ENCODE data around the gene MRPL50. TPM values are rescaled to one million over a fixed set of nuclear protein-coding genes. Genes with fewer than 3 reads are reported as not detected.

MRPL50 gene
- total and polyA plus RNA-seq, 2 donors (not counting 1 experiment from before 2014, with no cell fraction given) = 4.0 to 18.0 TPM

GRCh38 chr9:101354143-101354764 is 44.2 kb downstream of the MRPL50 start:
- H3K27me3 Mint-ChIP-seq = peaks cover 9% of the 10 kb centered on the region
- no peaks in the 10 kb centered on the region for H3K4me1 Mint-ChIP-seq
- 100% methylated on average over 3 of the region's 5 CpGs for WGBS (ENCODE audit: insufficient coverage)
- Histone ChIP-seq H3K4me2 (replicated peaks; ENCODE audit: low read depth, low read length, poor library complexity, severe bottlenecking) (no peak overlapping the region), H3K36me3 (replicated peaks in 1 of 2; ENCODE audit: control extremely low read depth in 1 of 2, control insufficient read depth in 1 of 2, extremely low read depth in 1 of 2, insufficient read depth in 2 of 2, low read length in 1 of 2) (no peaks in the 10 kb centered on the region), H3K79me2 (ENCODE audit: control insufficient read depth, insufficient read depth, low read length) (no peaks in the 10 kb centered on the region), H2AFZ (ENCODE audit: insufficient read depth, low read depth, low read length, poor library complexity, severe bottlenecking) (no peak overlapping the region), H3K4me3 (ENCODE audit: control extremely low read depth in 1 of 5, extremely low read depth in 1 of 5, insufficient read depth in 1 of 5, low read depth in 2 of 5, low read length in 4 of 5) (no peak overlapping the region), H3K4me1 (ENCODE audit: control insufficient read depth in 2 of 2, insufficient read depth in 2 of 2, low read length in 2 of 2) (no peaks in the 10 kb centered on the region), H4K20me1 (ENCODE audit: control insufficient read depth, insufficient read depth, low read length, poor library complexity, severe bottlenecking) (no peaks in the 10 kb centered on the region), H3K27ac (ENCODE audit: low read length in 2 of 2) (no peak overlapping the region), H3K27me3 (replicated peaks in 1 of 4; ENCODE audit: control extremely low read depth in 1 of 4, control insufficient read depth in 3 of 4, insufficient read depth in 4 of 4, low read length in 3 of 4) (peaks cover 0 to 4% (median 0%) of the 10 kb centered on the region in 4 experiments), H3K9me3 (ENCODE audit: control extremely low read depth in 1 of 3, control insufficient read depth in 2 of 3, insufficient read depth in 1 of 3, low read length in 2 of 3) (peaks cover 0 to 2% (median 0%) of the 10 kb centered on the region in 3 donors), H3K9ac (ENCODE audit: low read length) (no peak overlapping the region)
- intact Hi-C loops (cut with micrococcal nuclease) = no loop called here
- no peak overlapping the region for H3K4me3 Mint-ChIP-seq
- no peak overlapping the region for H3K27ac Mint-ChIP-seq
- no peak for DNase-seq
- ATAC-seq (ENCODE audit: low read depth) = no peak
- CTCF ChIA-PET = no interaction called here
- H3K9me3 Mint-ChIP-seq (ENCODE audit: insufficient read depth) = peaks cover under 1% of the 10 kb centered on the region
- POLR2A ChIA-PET = no interaction called here
- no peak for TF ChIP-seq CTCF (IDR thresholded peaks at IDR 0.05)
- TF ChIP-seq EZH2 (IDR thresholded peaks at IDR 0.05; ENCODE audit: borderline replicate concordance, insufficient read depth, low read depth, low read length, poor library complexity, severe bottlenecking) = no peak

GRCh38 chr9:101353683-101354082 is 44.7 kb downstream of the MRPL50 start:
- H3K27ac ChIP-seq (ENCODE audit: low read length in 2 of 2) = no peak overlapping the region
- ChIA-PET POLR2A (no interaction called here), CTCF (no interaction called here)
- no peaks in the 10 kb centered on the region for H3K4me1 ChIP-seq (ENCODE audit: control insufficient read depth in 2 of 2, insufficient read depth in 2 of 2, low read length in 2 of 2)
- H3K36me3 ChIP-seq (replicated peaks in 1 of 2; ENCODE audit: control extremely low read depth in 1 of 2, control insufficient read depth in 1 of 2, extremely low read depth in 1 of 2, insufficient read depth in 2 of 2, low read length in 1 of 2) = no peaks in the 10 kb centered on the region
- TF ChIP-seq EZH2 (IDR thresholded peaks at IDR 0.05; ENCODE audit: borderline replicate concordance, insufficient read depth, low read depth, low read length, poor library complexity, severe bottlenecking) (no peak), CTCF (IDR thresholded peaks at IDR 0.05) (no peak)
- Mint-ChIP-seq H3K9me3 (ENCODE audit: insufficient read depth) (peaks cover 5% of the 10 kb centered on the region), H3K27me3 (peaks cover 14% of the 10 kb centered on the region), H3K4me3 (no peak overlapping the region), H3K4me1 (no peaks in the 10 kb centered on the region), H3K27ac (no peak overlapping the region)
- H3K79me2 ChIP-seq (ENCODE audit: control insufficient read depth, insufficient read depth, low read length) = no peaks in the 10 kb centered on the region
- peaks cover 0 to 4% (median 0%) of the 10 kb centered on the region in 4 experiments for H3K27me3 ChIP-seq (replicated peaks in 1 of 4; ENCODE audit: control extremely low read depth in 1 of 4, control insufficient read depth in 3 of 4, insufficient read depth in 4 of 4, low read length in 3 of 4)
- H3K4me3 ChIP-seq (ENCODE audit: control extremely low read depth in 1 of 5, extremely low read depth in 1 of 5, insufficient read depth in 1 of 5, low read depth in 2 of 5, low read length in 4 of 5) = no peak overlapping the region
- H3K9me3 ChIP-seq (ENCODE audit: control extremely low read depth in 1 of 3, control insufficient read depth in 2 of 3, insufficient read depth in 1 of 3, low read length in 2 of 3) = peaks cover 0 to 2% (median 0%) of the 10 kb centered on the region in 3 donors
- 84% methylated on average over 2 of the region's 2 CpGs for WGBS (ENCODE audit: insufficient coverage)
- intact Hi-C loops (cut with micrococcal nuclease) = no loop called here
- H3K4me2 ChIP-seq (replicated peaks; ENCODE audit: low read depth, low read length, poor library complexity, severe bottlenecking) = no peak overlapping the region
- no peaks in the 10 kb centered on the region for H4K20me1 ChIP-seq (ENCODE audit: control insufficient read depth, insufficient read depth, low read length, poor library complexity, severe bottlenecking)
- no peak for DNase-seq
- H2AFZ ChIP-seq (ENCODE audit: insufficient read depth, low read depth, low read length, poor library complexity, severe bottlenecking) = no peak overlapping the region
- no peak for ATAC-seq (ENCODE audit: low read depth)
- no peak overlapping the region for H3K9ac ChIP-seq (ENCODE audit: low read length)

Data from B cell (primary cell).